Epithelial cell of esophagus (primary cell): ENCODE measurements around the gene METTL5.
A peak's percentile ranks its signal among the peaks of the same experiment; 100 is the strongest.
"Not testable (repeated sequence)": the region's sequence is repeated elsewhere in the genome, so short reads cannot be mapped to it uniquely, and the experiment has no call there.

Source experiments
- DNase-seq: peaks from one replicate; pipeline ENCODE4 v3.0.0; 2010; ENCODE audit warnings: low read depth
- H3K4me3 ChIP-seq: 2 replicates; pipeline ENCODE4 v1.5.1; 2011; ENCODE audit warnings: mild to moderate bottlenecking, low read length, control low read depth
- TF ChIP-seq, protein P1 (sequence below): IDR thresholded peaks from 2 replicates; pipeline ENCODE4 v1.5.1; 2011; ENCODE audit warnings: low read depth, mild to moderate bottlenecking, low read length, control low read depth, inconsistent platforms; ENCODE audit not compliant: insufficient read depth; ENCODE audit errors: missing control alignments

The METTL5 gene

DNA sequence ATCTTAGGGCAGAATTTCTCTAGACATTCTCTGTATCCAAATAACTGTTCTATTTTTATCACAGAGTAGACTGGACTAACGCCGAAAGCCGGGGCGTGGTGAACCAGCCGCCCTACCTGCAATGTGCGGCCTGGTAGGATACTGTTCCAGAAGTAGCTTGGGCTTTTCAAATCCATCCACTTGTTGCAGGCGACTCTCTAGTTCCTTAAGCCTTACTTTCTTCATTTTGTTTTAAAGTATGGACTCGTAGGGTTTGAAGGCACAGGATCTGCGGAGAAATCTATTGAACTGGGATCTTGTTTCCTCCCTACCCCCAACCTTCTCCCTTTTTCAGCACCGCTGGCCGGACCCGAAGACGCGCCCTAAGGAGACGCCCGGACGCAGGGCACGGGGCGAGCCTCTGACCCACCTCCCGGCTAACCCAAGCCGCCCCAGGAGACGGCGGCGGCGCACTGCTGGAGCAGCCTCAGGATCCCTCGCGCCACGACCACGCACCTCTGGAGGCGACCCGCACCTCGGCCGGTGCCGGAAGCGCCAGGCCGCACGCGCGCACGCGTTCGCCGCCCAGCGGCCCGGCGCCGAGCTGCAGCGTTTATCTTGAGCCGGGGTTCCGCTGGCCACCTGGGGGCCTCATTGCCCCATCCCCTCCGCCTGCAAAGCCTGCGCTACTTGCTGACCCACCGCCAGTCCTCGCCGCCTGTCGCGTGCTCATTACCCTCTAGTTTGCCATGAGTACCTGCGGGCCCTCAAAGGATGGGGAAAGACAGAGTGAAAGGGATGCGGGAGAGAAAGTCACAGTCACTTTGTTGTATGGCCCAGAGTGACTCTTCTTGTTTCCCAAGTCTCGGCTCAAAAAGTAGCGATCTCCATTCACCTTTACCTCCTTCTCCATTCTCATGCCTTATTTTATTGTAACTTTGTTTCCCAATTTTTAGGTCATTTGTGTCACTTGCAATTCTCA lies at the start of gene METTL5:
METTL5 (minus strand) TSS at position 533 of the 961 bp plus-strand sequence; CDS start at position 225, 308 bp downstream.
- H3K4me3 ChIP-seq, result peak within 1 kb of the TSS; percentile 60
- TF ChIP-seq, protein P1, sequence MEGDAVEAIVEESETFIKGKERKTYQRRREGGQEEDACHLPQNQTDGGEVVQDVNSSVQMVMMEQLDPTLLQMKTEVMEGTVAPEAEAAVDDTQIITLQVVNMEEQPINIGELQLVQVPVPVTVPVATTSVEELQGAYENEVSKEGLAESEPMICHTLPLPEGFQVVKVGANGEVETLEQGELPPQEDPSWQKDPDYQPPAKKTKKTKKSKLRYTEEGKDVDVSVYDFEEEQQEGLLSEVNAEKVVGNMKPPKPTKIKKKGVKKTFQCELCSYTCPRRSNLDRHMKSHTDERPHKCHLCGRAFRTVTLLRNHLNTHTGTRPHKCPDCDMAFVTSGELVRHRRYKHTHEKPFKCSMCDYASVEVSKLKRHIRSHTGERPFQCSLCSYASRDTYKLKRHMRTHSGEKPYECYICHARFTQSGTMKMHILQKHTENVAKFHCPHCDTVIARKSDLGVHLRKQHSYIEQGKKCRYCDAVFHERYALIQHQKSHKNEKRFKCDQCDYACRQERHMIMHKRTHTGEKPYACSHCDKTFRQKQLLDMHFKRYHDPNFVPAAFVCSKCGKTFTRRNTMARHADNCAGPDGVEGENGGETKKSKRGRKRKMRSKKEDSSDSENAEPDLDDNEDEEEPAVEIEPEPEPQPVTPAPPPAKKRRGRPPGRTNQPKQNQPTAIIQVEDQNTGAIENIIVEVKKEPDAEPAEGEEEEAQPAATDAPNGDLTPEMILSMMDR, result peak; percentile 64
- DNase-seq, result peak; percentile 80

DNA sequence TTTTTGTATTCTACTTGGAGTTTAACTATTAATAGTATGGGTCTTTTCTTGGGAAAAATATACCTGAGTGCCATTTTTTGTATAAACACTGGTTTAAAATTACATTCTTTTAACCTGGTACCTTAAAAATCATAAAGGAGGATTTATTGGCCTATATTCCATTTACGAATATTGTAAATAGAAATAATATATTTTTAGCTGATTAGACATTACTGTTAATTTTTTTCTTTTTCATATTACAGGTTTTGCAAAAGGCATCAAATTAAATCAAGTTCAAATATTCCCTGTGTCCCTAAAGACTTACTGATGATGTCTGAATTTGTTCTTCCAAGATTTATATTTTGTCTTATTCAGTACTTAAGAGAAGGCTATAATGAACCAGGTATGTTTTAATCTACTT lies 47.3 kb upstream of the METTL5 start:
- DNase-seq, result no peak
- TF ChIP-seq, protein P1, result no peak
- H3K4me3 ChIP-seq, result no peak overlapping the region

DNA sequence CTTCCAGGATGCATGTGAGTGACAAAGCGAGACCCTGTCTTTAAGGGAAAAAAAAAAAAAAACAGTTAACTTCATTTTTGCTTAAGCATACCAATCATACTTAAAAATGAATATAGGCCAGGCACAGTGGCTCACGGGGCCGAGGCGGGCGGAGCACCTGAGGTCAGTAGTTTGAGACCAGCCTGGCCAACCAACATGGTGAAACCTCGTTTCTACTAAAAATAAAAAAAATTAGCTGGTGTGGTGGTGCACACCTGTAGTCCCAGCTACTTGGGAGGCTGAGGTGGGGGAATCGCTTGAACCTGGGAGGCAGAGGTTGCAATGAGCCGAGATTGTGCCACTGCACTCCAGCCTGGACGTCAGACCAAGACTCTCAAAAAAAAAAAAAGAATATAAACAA lies 46.7 kb upstream of the METTL5 start:
- not testable (repeated sequence) for DNase-seq, H3K4me3 ChIP-seq

DNA sequence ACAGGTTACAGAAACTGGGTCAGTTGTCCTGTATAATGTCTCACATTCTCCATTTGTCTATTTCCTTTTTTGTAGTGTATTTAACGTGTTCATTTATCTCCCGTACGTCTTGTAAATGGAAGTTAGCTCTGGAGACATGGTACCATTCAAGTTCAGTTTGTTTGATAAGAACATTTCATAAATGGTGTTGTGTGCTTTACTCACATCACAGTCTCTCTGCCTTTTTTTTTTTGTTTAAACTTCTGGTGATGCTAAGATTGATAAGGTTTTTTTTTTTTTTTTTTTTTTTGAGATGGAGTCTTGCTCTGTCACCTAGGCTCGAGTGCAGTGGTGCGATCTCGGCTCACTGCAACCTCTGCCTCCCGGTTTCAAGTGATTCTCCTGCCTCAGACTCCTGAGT lies 44.2 kb upstream of the METTL5 start:
- TF ChIP-seq, protein P1, result no peak
- DNase-seq, result no peak
- no peak overlapping the region for H3K4me3 ChIP-seq

DNA sequence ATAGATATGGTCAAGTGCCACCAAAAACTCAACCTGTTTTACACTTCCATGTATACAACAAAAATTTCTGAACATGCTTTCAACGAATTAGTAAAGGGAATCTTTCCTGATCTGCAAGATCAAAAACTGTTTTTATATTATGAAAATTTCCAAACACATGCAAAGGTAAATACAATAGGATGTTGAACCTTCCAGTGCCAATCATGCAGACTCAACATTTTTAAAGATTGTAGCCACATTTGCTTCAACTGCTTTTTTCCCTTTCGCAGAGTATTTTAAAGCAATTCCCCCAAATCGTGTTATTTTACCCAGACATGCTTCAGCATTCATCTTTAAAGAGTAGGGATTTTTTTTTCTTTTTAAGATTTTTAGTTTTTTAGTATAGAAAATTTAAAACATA lies 42.9 kb upstream of the METTL5 start:
- H3K4me3 ChIP-seq, result no peak overlapping the region
- no peak for DNase-seq
- TF ChIP-seq, protein P1, result no peak

DNA sequence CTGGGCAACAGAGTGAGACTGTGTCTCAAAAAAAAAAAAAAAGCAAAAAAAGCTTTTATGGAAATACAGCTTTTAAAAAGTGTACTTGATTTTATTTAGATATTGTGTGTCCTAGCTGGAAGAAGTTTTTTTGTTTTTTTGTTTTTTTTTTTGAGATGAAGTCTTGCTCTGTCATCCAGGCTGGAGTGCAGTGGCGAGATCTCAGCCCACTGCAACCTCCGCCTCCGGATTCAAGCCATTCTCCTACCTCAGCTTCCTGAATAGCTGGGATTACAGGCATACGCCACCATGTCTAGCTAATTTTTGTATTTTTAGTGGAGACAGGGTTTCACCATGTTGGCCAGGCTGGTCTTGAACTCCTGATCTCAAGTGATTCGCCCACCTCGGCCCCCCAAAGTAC lies 41.5 kb upstream of the METTL5 start:
- not testable (repeated sequence) for H3K4me3 ChIP-seq, DNase-seq

DNA sequence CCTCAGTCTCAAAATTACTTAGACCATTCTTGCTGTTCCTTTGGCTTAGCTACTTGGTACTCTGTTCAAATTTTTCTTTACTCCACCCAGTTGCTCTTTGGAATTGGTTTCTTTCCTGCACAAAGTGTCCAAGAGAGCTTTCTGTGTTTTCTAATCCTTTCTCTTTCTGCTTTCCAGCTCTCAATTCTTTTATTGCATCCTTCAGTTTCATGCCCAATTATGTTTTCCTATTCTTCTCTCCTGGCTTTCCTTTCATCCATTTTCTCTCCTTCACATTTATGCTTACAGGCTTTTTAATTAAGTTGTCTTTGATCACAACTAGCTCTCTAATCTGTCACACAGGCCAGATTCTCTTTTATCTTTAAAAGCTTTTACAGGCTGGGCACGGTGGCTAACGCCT lies 40.8 kb upstream of the METTL5 start:
- TF ChIP-seq, protein P1, result no peak
- no peak for DNase-seq
- no peak overlapping the region for H3K4me3 ChIP-seq

DNA sequence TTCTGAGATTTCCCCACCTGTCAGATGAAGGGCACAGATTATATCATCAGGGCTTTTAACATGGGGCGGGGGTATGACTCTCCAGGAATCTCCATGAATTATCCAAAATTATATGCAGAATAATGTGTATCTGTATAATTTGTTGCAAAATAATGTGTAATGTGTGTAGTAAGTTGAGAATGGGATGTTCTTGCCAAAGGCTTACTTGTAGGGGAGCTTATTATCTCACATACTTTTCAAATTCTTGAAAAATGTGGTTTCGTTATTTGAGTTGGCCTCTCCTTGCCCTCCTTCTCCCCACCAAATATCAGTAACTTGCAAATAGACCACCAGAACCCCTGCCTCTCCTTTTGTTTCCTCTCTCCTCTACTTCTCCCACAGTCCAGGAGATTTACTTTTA lies 38.1 kb upstream of the METTL5 start:
- DNase-seq, result no peak
- TF ChIP-seq, protein P1, result no peak
- H3K4me3 ChIP-seq, result no peak overlapping the region
